Stimulated activated CD8-positive, alpha-beta memory T cell treated with anti-CD3 and anti-CD28 coated beads, Interleukin-4, amount 100 ng/mL, for 4 hours (primary cell): ENCODE measurements around the gene ALOX5.
"Not testable (repeated sequence)": the region's sequence is repeated elsewhere in the genome, so short reads cannot be mapped to it uniquely, and the experiment has no call there.

ENCODE experiments used
- DNase-seq, 2 donors: peaks; one replicate each; pipeline ENCODE4 v3.0.0-alpha.2; 2020; ENCODE audit warnings: low read depth in 2 of 2, low spot score in 1 of 2

The ALOX5 gene

GRCh38 chr10:45403151-45403550, 29.1 kb downstream of the ALOX5 start:
- DNase-seq, result no peak

- DNase-seq, result no peak
Observed at GRCh38 chr10:45404087-45404769, 30.2 kb downstream of the ALOX5 start.

- DNase-seq, result no peak
Observed at GRCh38 chr10:45404770-45405120, 30.7 kb downstream of the ALOX5 start.

- DNase-seq, result no peak
Observed at GRCh38 chr10:45407542-45407941, 33.5 kb downstream of the ALOX5 start.

- no peak for DNase-seq
Observed at GRCh38 chr10:45408421-45409319, 34.7 kb downstream of the ALOX5 start.

GRCh38 chr10:45409347-45409746, 35.3 kb downstream of the ALOX5 start:
- DNase-seq, result not testable (repeated sequence)

GRCh38 chr10:45409782-45410181, 35.8 kb downstream of the ALOX5 start:
- DNase-seq, result no peak

- no peak for DNase-seq
Observed at GRCh38 chr10:45410489-45410806, 36.4 kb downstream of the ALOX5 start.

GRCh38 chr10:45410807-45411606, 37.0 kb downstream of the ALOX5 start:
- DNase-seq, result no peak

- DNase-seq, result no peak
Observed at GRCh38 chr10:45411607-45411940, 37.6 kb downstream of the ALOX5 start.

GRCh38 chr10:45415062-45415461, 41.0 kb downstream of the ALOX5 start:
- DNase-seq, result not testable (repeated sequence)

GRCh38 chr10:45416603-45417002, 42.6 kb downstream of the ALOX5 start:
- DNase-seq, result no peak

GRCh38 chr10:45417746-45418145, 43.7 kb downstream of the ALOX5 start:
- DNase-seq, result no peak

GRCh38 chr10:45418417-45418848, 44.4 kb downstream of the ALOX5 start:
- DNase-seq, result no peak

GRCh38 chr10:45418849-45419675, 45.0 kb downstream of the ALOX5 start:
- DNase-seq, result peak in 1 of 2 donors; percentile 26

- no peak for DNase-seq
Observed at GRCh38 chr10:45419676-45420025, 45.6 kb downstream of the ALOX5 start.

- DNase-seq, result peak in 1 of 2 donors; percentile 26
Observed at GRCh38 chr10:45420453-45421192, 46.6 kb downstream of the ALOX5 start.

GRCh38 chr10:45421221-45422097, 47.4 kb downstream of the ALOX5 start:
- no peak for DNase-seq

- DNase-seq, result no peak
Observed at GRCh38 chr10:45422207-45422865, 48.3 kb downstream of the ALOX5 start.
